HG03097 (cell line): ENCODE results near the gene PTPRB.
"Not testable (repeated sequence)": the region's sequence is repeated elsewhere in the genome, so short reads cannot be mapped to it uniquely, and the experiment has no call there.

Experiments used
- ATAC-seq: cut with Tn5 transposase; IDR thresholded peaks from one replicate; pipeline ENCODE4 v1.9.1; 2021; ENCODE audit not compliant: unreplicated experiment, low FRiP score

Gene PTPRB

DNA sequence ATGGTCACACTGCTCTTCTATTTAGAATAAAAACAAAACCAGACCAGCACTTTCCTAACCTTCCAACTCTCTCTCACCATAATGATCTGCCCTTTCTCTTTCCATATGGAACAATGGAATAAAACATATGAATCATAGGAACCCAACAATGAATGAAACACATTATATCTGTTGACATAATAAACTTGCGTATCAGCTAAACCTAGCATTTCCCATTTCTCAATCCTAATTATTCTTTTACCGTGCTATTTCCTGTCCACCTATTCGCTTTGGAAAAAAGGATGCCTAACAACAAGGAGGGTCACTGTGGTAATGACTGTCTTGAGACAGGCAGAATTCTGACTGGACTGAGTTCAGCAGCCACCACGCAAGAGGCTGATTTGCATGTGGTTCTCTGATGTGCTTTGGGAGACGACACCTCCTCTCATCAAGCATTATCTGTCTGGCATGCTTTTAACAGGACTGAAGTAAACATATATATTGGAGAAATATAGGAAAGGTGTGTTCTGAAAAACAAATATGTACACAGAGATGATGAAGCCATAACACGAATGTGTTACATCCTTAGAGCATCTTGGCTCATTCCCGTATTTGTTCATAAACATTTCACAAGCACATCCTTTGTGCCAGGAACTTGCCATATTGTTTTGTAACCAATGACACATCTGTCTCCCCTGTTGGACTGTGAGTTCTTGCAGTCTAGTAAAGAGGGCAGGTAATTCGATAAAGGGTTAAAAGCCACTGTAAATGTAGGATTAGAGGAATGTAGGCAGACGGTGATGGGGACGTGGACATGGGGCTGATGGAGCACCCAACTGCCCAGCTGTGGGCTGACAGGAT, 87.7 kb downstream of the PTPRB start:
- no peak for ATAC-seq

DNA sequence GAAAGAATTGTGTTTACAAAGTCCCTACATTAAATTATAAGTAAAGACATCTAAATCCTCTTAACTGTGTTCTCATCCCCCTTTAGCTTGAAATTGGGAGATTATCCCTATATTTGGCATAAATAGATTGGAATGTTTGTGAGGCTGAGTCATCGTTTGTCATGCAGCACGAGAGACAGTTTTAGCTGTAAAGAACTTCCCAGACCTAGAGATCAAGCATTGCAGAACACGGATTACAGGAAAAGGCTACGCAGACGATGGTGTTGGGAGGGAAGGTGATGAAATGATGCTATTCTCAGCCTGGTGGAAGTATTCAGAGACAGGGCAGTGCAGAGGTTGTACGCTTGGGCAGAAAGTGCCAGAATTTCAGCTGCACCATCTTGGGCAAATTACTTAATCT, 93.8 kb downstream of the PTPRB start:
- ATAC-seq = no peak

DNA sequence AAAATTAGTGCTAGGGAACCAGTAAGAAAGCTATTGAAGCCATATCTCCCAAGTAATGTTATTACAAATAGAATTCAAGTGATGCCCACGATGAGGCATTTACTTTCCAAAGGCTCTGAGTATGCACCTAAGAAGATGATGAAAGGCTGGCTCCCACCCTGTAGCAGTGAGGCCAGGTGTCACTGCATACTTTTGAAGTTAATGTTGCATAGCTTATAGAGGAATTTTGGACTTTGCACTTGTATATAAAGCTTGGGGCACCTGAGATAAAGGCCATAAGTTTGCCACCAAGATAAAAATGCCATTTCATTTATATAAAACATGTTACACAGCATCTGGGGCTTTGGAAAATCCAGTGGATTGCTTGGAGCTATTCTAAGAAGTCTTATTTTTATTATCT, 96.2 kb downstream of the PTPRB start:
- ATAC-seq = no peak

DNA sequence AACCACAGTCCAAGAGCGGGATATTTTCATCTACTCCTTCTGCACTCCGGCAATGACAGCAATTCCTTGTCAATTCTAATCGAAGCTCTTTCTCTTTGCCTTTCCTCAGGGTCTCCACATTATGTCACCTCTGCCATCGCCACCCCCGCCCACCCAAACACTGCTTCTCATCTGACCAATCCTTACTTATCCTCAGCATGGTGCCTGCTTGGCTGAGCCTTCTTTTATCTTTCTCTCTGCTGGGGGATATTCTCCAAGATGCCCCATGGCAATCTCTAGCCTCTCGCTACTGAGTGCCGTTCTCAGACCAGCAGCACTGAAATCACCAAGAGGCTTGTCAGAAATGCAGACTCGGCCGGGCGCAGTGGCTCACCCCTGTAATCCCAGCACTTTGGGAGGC, 100.6 kb downstream of the PTPRB start:
- ATAC-seq = no peak

DNA sequence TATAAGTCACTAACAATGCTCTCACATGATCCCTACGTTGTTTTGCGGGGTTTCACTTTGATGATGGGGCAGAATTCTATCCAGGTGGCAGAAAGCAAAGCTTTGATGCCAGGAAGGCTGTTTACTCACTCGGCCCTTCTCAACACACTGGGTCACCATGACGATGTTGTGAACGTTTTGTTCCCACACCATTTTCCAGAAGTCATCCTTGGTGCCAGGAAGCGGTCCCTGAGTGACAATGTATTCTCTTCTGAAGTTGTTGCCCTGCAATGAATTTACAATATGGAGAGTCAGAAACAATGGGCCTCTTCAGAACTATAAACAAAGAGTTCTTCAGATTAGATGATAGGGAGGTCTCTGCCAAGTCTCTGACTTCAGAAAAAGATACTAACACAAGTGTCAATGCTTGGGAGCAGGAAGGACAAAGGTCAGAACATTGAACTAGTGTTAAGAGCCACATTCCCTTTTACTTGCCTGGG, 101.3 kb downstream of the PTPRB start:
- ATAC-seq = no peak

DNA sequence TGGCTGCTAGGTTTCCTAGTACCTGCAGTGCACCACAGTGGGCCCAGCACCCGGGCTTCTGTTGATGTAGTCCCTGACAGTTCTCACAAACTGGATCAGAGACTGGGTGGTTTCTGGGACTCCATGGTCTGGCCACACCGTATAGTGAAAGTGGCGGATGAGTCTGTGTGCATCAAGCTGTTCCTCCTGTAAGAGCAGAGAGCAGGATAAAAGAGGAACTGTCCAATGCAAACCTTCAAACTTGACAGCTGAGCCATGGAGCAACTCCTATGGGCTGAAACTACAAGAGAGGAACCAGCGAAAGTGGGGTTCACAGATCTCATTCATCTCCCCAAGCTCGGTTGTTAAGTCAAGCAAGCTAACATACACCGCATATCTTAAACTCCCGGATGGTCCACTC, 102.8 kb downstream of the PTPRB start:
- ATAC-seq = no peak

DNA sequence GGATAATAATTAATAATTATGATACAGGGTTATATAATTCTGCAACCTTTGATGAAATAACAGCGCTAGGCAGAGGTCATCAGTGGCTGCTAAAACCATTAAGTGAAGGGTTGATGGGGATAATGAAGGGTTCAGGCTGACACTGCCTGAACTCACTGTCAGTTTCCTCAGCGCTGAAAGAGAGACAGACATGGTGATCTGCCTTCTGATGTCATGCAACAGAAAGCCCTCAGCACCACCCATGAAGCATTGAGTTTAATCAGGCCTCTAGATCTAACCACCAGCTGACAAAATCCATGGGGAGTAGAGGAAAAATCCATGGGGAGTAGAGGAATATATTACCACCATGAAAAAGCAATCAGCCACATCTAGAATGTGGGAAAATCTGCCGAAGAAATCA, 107.6 kb downstream of the PTPRB start:
- no peak for ATAC-seq

DNA sequence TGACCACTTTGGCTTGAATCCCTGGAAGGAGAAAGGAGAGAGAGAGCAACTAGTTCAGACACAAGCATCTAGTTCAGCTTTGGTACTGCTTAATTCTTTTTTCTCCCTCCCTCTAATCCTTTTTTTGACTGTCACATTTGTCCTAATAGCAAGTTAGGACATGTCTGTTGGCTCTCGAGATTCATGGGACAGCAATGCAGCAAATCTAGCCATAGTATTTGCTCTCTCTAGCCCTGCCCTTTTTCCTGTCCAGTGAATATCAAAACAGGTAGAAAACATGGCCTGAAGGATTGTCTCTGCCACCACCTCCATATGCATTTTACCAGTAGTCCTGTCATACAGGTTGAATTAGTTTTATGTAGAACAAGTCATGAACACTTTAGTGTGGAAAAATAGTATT, 116.4 kb downstream of the PTPRB start:
- ATAC-seq = no peak

DNA sequence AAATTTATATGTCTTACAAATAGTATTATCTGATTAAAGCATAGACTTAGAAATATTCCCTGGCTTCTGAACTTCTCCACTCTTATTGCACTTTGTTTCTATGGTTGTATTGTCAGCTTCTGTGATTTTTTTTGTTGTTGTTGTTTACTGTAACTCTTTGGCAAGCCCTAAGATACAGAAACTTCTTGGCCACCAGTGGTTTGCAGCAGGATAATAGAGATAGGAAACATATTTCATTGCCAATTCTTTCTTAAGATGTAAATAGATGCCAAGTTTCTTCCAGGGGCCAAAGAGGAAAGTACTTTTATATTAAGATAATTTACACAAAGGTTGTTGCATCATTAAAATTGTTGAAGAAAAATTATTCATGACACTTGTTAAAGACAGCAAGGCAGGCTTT, 123.8 kb downstream of the PTPRB start:
- ATAC-seq = no peak

DNA sequence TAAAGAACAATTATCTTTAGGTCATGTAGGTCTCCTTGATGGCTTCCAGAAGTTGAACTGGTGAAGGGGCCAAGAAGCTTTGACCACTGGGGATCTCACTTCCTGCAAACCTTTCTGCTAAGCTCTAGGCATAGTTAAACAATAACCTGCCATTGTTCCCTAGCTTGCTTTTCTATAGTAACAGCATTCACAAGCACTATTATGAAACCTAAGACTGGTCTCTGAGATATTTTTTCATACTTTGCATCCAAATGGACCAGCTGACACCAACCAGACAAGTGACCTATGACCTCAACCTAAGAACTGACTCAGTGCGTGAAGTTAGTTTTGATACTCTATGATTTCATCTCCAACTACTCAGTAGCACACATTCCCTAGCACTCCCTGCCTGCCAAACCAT, 129.1 kb downstream of the PTPRB start:
- peak; percentile 84 for ATAC-seq

DNA sequence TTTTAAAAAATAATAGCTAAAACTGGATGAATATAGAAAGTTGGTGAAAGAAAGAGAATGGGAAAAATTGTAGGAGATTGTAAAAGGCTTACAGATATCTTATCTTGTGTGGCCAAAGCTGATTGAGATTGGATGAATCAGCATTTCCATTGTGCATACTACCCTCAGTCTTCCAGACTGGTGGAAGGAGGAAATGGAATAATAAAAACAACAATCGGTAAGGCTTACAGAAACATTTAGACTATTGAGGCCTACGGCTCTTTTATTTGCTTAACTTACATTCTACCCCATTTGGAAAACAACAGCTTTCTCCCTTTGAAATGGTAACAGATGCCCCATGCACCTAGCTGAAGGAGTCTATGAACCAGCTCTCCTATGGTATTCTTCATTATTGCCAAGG, 129.8 kb downstream of the PTPRB start:
- no peak for ATAC-seq

DNA sequence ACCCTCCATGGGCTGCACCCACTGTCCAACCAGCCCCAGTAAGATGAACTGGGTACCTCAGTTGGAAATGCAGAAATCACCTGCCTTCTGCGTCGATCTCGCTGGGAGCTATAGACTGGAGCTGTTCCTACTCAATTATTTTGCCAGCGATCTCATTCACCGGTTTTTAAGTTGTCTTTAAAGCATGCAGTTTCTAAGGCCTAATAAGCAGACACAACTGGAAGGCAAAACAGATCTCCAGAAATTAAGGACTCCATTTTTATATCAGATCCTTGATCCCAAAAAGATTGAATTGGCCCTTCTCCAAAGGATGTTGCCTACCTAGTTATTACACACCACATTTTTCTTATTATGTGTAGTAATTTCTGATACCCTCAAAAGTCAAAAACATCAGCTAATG, 139.7 kb downstream of the PTPRB start:
- no peak for ATAC-seq

DNA sequence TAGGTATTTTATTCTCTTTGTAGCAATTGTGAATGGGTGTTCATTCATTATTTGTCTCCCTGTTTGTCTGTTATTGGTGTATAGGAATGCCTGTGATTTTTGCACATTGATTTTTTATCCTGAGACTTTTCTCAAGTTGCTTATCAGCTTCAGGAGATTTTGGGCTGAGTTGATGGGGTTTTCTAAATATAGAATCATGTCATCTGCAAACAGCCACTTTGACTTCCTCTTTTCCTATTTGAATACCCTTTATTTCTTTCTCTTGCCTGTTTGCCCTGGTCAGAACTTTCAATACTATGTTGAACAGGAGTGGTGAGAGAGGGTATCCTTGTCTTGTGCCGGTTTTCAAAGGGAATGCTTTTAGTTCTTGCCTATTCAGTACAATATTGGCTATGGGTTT, 144.3 kb downstream of the PTPRB start:
- not testable (repeated sequence) for ATAC-seq

DNA sequence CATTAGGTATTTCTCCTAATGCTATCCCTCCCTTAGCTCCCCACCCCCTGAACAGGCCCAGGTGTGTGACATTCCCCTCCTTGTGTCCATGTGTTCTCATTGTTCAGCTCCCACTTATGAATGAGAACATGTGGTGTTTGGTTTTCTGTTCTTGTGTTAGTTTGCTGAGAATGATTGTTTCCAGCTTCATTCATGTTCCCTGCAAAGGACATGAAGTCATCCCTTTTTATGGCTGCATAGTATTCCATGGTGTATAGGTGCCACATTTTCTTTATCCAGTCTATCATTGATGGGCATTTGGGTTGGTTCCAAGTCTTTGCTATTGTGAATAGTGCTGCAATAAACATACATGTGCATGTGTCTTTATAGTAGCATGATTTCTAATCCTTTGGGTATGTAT, 146.3 kb downstream of the PTPRB start:
- not testable (repeated sequence) for ATAC-seq

DNA sequence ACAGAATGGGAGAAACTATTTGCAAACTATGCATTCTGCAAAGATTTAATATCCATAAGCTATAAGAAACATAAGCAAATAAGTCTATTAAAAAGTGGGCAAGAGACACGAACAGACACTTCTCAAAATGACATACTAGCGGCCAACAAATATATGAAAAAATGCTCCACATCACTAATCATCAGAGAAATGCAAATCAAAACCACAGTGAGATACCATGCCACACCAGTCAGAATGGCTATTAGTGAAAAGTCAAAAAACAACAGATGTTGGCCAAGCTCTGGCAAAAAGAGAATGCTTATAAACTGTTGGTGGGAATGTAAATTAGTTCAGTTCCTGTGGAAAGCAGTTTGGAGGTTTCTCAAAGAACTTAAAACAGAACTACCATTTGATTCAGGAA, 149.8 kb downstream of the PTPRB start:
- ATAC-seq = peak; percentile 59

DNA sequence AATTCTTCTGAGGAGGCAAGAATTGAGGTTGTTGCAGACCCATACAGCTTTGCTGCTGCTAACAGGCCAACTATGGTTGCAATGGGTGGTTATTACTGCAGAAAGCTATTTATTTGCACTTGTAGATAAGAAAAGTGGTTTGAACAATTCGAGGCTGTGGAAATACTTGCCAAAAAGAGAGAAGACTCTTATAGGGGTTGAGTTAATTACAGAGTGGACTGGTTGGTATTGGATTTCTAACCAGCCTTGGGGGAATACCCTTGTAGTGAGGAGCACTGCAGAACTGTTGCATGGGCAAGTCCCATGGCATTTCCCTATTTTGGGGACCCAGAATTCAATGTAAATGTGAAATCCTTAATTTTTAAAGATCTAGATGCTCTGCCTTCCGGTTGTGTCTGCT, 150.6 kb downstream of the PTPRB start:
- no peak for ATAC-seq

DNA sequence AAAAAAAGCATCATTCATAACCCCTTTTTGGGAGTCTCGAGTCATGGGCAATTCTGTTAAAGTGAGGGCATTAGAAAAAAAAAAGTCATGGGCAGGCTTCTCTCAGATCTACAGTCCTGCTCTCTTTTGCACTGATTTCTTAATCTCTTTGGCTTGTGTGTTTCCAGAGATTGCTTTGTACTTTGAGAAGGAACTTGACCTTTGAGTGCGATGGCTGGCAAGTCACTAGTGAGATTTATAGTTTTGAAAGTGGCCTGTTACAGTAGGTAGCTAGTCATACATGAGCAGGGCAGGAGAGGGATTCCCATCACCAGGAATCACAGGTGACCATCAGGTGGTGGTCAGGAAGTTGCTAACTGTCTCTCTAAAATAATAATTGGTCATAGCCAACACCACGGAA, 151.5 kb downstream of the PTPRB start:
- ATAC-seq = no peak

DNA sequence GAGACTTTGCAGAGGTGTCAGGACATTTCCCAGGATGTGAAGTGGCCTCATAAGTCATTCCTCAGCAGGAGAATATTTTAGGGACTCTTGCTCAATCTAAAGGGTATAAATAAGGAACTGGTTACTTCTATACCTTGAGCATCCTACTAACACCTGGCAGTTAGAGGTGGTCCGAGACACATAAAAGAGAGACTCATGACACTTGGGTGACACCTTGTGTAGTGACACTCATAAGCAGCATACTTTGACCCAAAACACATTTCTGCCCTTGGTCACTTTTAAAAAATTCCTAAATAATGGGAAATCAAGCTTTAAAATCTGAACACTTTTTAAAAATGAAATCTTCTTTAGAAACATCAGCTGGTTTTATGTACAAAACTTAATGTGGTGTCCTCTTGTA, 152.8 kb downstream of the PTPRB start:
- ATAC-seq = no peak

DNA sequence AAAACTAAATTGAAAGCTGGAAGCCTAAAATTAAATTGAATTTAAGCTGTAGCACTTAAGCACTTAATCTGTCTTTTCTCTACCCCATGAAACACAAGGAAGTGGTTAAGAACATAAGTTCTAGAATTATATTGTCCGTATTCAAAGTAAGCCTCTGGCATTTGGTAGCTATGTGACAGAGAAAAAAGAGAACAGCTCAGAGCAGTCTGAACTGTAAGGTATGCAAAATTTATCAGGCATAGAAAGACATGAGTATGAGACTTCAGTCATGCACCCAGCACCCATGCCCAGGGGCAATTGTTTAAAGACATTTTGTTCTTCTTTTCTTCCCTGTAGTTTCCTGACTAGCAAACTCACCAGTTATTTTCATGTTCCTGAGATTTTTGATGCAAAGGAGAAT, 154.5 kb downstream of the PTPRB start:
- ATAC-seq = no peak

DNA sequence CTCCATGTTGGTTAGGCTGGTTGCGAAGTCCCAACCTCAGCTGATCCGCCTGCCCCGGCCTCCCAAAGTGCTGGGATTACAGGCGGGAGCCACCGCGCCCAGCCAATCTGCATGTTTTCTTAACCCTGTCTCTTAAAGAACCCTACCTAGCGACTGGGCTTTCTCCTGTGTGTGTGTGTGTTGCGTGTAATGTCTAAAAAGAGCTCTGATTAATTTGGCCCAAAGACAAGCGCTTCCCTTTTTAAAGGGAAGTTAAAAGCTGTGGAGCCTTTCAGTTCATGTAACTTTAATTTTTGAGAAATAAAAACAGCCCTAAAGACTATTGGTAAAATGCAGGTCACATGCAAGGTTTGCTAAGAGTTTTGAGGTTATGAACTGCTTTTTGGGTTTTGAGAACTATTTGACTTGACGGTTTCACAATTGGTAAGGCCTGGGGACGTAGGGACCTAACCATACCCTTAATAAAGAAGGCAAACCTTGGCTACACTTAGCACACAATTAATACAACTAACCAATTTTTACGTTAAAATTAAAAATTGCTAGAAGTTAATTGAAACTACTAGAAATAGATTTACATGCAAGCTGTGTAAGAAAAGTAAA, 167.9 kb downstream of the PTPRB start:
- no peak for ATAC-seq

DNA sequence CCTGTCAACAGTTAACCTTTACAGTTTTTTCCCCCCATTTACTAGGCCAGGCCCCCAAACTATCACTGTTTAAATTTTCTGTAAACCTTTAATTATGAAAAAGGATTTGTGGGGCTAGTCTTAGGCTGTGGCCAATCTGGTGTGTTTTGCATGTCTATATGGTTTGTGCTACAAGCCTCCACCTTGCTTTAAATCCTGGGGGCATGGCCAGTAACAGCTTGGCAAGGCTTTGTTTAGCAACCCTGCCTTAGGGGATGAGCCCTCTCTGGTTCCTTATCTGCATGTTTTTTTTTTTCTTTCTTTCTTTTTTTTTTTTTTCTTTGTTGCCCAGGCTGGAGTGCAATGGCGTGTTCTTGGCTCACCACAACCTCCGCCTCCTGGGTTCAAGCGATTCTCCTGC, 168.5 kb downstream of the PTPRB start:
- ATAC-seq = no peak
